Gastroesophageal sphincter (tissue), 3 donors: ENCODE results near the gene CDK17.

Experiments used
- CTCF ChIP-seq, 4 experiments: fragments of 200-600 bp in 2 of 4; fragments of 450-650 bp in 2 of 4; sonication (generic) in 1 of 4; IDR thresholded peaks; one replicate each; pipeline ENCODE4 v1.5.1; 2017 to 2019; ENCODE audit warnings: antibody characterized with exemption in 4 of 4, mild to moderate bottlenecking in 2 of 4, moderate library complexity in 2 of 4
- EP300 ChIP-seq: sonication (generic); formaldehyde crosslinking; IDR thresholded peaks from one replicate; pipeline ENCODE4 v1.6.1; 2017; ENCODE audit warnings: antibody characterized with exemption, mild to moderate bottlenecking
- POLR2A ChIP-seq, 2 donors: fragments of 450-650 bp; IDR thresholded peaks; one replicate each; pipeline ENCODE4 v1.6.1; 2017; ENCODE audit warnings: antibody characterized with exemption in 2 of 2, mild to moderate bottlenecking in 2 of 2, moderate library complexity in 1 of 2
- POLR2AphosphoS5 ChIP-seq: sonication (generic); formaldehyde crosslinking; IDR thresholded peaks from one replicate; pipeline ENCODE4 v1.6.1; 2017; ENCODE audit warnings: antibody characterized with exemption

- TF ChIP-seq CTCF (IDR thresholded peaks at IDR 0.05), result no peak
- no peak for TF ChIP-seq POLR2AphosphoS5
- no peak for TF ChIP-seq POLR2A (IDR thresholded peaks at IDR 0.05)
- TF ChIP-seq EP300, result no peak
These were observed 414 bp upstream of the CDK17 start for GRCh38 chr12:96400631-96401075.
